ENCODE measurements around the gene TAF11.
"Not testable (repeated sequence)": the region's sequence is repeated elsewhere in the genome, so short reads cannot be mapped to it uniquely, and the experiment has no call there.

TAF11 gene

GRCh38 chr6:34897716-34898115 lies 9.9 kb upstream of the TAF11 start:
- Mint-ChIP-seq H3K27ac (ENCODE audit: low read depth) (no peak overlapping the region), H3K4me1 (peaks cover 12% of the 10 kb centered on the region), H3K4me3 (no peak overlapping the region), H3K9me3 (no peaks in the 10 kb centered on the region), H3K27me3 (no peaks in the 10 kb centered on the region), H3K36me3 (ENCODE audit: insufficient read depth) (peaks cover 3% of the 10 kb centered on the region)
- ATAC-seq (replicated peaks; ENCODE audit: extremely low read depth, poor library complexity, severe bottlenecking) (no peak), DNase-seq (ENCODE audit: low spot score in 2 of 2) (no peak)

GRCh38 chr6:34897130-34897529 lies 9.3 kb upstream of the TAF11 start:
- ATAC-seq (replicated peaks; ENCODE audit: extremely low read depth, poor library complexity, severe bottlenecking) = no peak
- Mint-ChIP-seq H3K36me3 (ENCODE audit: insufficient read depth) (peaks cover 2% of the 10 kb centered on the region), H3K27ac (ENCODE audit: low read depth) (no peak overlapping the region), H3K4me3 (no peak overlapping the region), H3K9me3 (no peaks in the 10 kb centered on the region), H3K27me3 (no peaks in the 10 kb centered on the region), H3K4me1 (peaks cover 17% of the 10 kb centered on the region)
- DNase-seq (ENCODE audit: low spot score in 2 of 2) = no peak

- Mint-ChIP-seq H3K27ac (ENCODE audit: low read depth) (no peak overlapping the region), H3K27me3 (no peaks in the 10 kb centered on the region), H3K9me3 (no peaks in the 10 kb centered on the region), H3K4me3 (no peak overlapping the region), H3K36me3 (ENCODE audit: insufficient read depth) (peaks cover 6% of the 10 kb centered on the region), H3K4me1 (peaks cover 23% of the 10 kb centered on the region)
- ATAC-seq (replicated peaks; ENCODE audit: extremely low read depth, poor library complexity, severe bottlenecking) (no peak), DNase-seq (ENCODE audit: low spot score in 2 of 2) (no peak)
Observed at GRCh38 chr6:34894693-34895092, 6.9 kb upstream of the TAF11 start.

- ATAC-seq (replicated peaks; ENCODE audit: extremely low read depth, poor library complexity, severe bottlenecking) (no peak), DNase-seq (ENCODE audit: low spot score in 2 of 2) (no peak)
- Mint-ChIP-seq H3K27me3 (no peaks in the 10 kb centered on the region), H3K4me3 (no peak overlapping the region), H3K9me3 (no peaks in the 10 kb centered on the region), H3K4me1 (peaks cover 47% of the 10 kb centered on the region), H3K27ac (ENCODE audit: low read depth) (peak overlapping the region; percentile 100), H3K36me3 (ENCODE audit: insufficient read depth) (peaks cover 32% of the 10 kb centered on the region)
Observed at GRCh38 chr6:34891296-34891695, 3.5 kb upstream of the TAF11 start.

GRCh38 chr6:34890533-34890925 lies 2.7 kb upstream of the TAF11 start:
- no peak for ATAC-seq (replicated peaks; ENCODE audit: extremely low read depth, poor library complexity, severe bottlenecking)
- no peak for DNase-seq (ENCODE audit: low spot score in 2 of 2)
- H3K27ac Mint-ChIP-seq (ENCODE audit: low read depth) = peak overlapping the region; percentile 100
- peaks cover 48% of the 10 kb centered on the region for H3K4me1 Mint-ChIP-seq
- H3K9me3 Mint-ChIP-seq = no peaks in the 10 kb centered on the region
- no peaks in the 10 kb centered on the region for H3K27me3 Mint-ChIP-seq
- peak overlapping the region; percentile 100 for H3K4me3 Mint-ChIP-seq
- peaks cover 33% of the 10 kb centered on the region for H3K36me3 Mint-ChIP-seq (ENCODE audit: insufficient read depth)

GRCh38 chr6:34888874-34889555 lies 1.2 kb upstream of the TAF11 start, which contains the start of gene ANKS1A:
Gene ANKS1A, plus strand, starts transcription at chr6:34889255. Its CDS starts 148 bp downstream, at chr6:34889403.
- no peaks in the 10 kb centered on the region for H3K27me3 Mint-ChIP-seq
- peaks cover 37% of the 10 kb centered on the region for H3K36me3 Mint-ChIP-seq (ENCODE audit: insufficient read depth)
- H3K9me3 Mint-ChIP-seq = no peaks in the 10 kb centered on the region
- H3K27ac Mint-ChIP-seq (ENCODE audit: low read depth) = peak within 1 kb of the TSS; percentile 100
- H3K4me1 Mint-ChIP-seq = peaks cover 50% of the 10 kb centered on the region
- DNase-seq (ENCODE audit: low spot score in 2 of 2) = peak; percentile 85 to 88
- ATAC-seq (replicated peaks; ENCODE audit: extremely low read depth, poor library complexity, severe bottlenecking) = peak; percentile 67
- peak within 1 kb of the TSS; percentile 100 for H3K4me3 Mint-ChIP-seq

- peak; percentile 22 for ATAC-seq (replicated peaks; ENCODE audit: extremely low read depth, poor library complexity, severe bottlenecking)
- H3K4me1 Mint-ChIP-seq = peaks cover 55% of the 10 kb centered on the region
- H3K27me3 Mint-ChIP-seq = no peaks in the 10 kb centered on the region
- DNase-seq (ENCODE audit: low spot score in 2 of 2) = no peak
- H3K36me3 Mint-ChIP-seq (ENCODE audit: insufficient read depth) = peaks cover 37% of the 10 kb centered on the region
- peak overlapping the region; percentile 100 for H3K4me3 Mint-ChIP-seq
- peak overlapping the region; percentile 100 for H3K27ac Mint-ChIP-seq (ENCODE audit: low read depth)
- no peaks in the 10 kb centered on the region for H3K9me3 Mint-ChIP-seq
Observed at GRCh38 chr6:34888514-34888856, 643 bp upstream of the TAF11 start.

GRCh38 chr6:34885837-34886236 lies 2.0 kb downstream of the TAF11 start:
- peaks cover 50% of the 10 kb centered on the region for H3K36me3 Mint-ChIP-seq (ENCODE audit: insufficient read depth)
- not testable (repeated sequence) for H3K9me3 Mint-ChIP-seq; ATAC-seq (replicated peaks; ENCODE audit: extremely low read depth, poor library complexity, severe bottlenecking); H3K27me3 Mint-ChIP-seq; DNase-seq (ENCODE audit: low spot score in 2 of 2); H3K27ac Mint-ChIP-seq (ENCODE audit: low read depth)
- peaks cover 47% of the 10 kb centered on the region for H3K4me1 Mint-ChIP-seq
- H3K4me3 Mint-ChIP-seq = peak overlapping the region; percentile 23

- no peak for ATAC-seq (replicated peaks; ENCODE audit: extremely low read depth, poor library complexity, severe bottlenecking)
- no peak for DNase-seq (ENCODE audit: low spot score in 2 of 2)
- Mint-ChIP-seq H3K4me1 (peaks cover 38% of the 10 kb centered on the region), H3K4me3 (no peak overlapping the region), H3K27me3 (no peaks in the 10 kb centered on the region), H3K9me3 (no peaks in the 10 kb centered on the region), H3K27ac (ENCODE audit: low read depth) (peak overlapping the region; percentile 48), H3K36me3 (ENCODE audit: insufficient read depth) (peaks cover 48% of the 10 kb centered on the region)
Observed at GRCh38 chr6:34884996-34885395, 2.8 kb downstream of the TAF11 start.

- H3K36me3 Mint-ChIP-seq (ENCODE audit: insufficient read depth) = peaks cover 54% of the 10 kb centered on the region
- H3K4me3 Mint-ChIP-seq; H3K9me3 Mint-ChIP-seq; H3K27me3 Mint-ChIP-seq; ATAC-seq (replicated peaks; ENCODE audit: extremely low read depth, poor library complexity, severe bottlenecking); DNase-seq (ENCODE audit: low spot score in 2 of 2): not testable (repeated sequence)
- peaks cover 34% of the 10 kb centered on the region for H3K4me1 Mint-ChIP-seq
- peak overlapping the region; percentile 30 for H3K27ac Mint-ChIP-seq (ENCODE audit: low read depth)
Observed at GRCh38 chr6:34884073-34884472, 3.8 kb downstream of the TAF11 start.

- no peaks in the 10 kb centered on the region for H3K9me3 Mint-ChIP-seq
- DNase-seq (ENCODE audit: low spot score in 2 of 2) = no peak
- peaks cover 5% of the 10 kb centered on the region for H3K4me1 Mint-ChIP-seq
- ATAC-seq (replicated peaks; ENCODE audit: extremely low read depth, poor library complexity, severe bottlenecking) = no peak
- H3K4me3 Mint-ChIP-seq = no peak overlapping the region
- H3K27me3 Mint-ChIP-seq = no peaks in the 10 kb centered on the region
- peaks cover 47% of the 10 kb centered on the region for H3K36me3 Mint-ChIP-seq (ENCODE audit: insufficient read depth)
- H3K27ac Mint-ChIP-seq (ENCODE audit: low read depth) = peak overlapping the region; percentile 69
Observed at GRCh38 chr6:34877869-34878485, 9.9 kb downstream of the TAF11 start.

- DNase-seq (ENCODE audit: low spot score in 2 of 2) (no peak), ATAC-seq (replicated peaks; ENCODE audit: extremely low read depth, poor library complexity, severe bottlenecking) (no peak)
- no peak overlapping the region for H3K4me3 Mint-ChIP-seq
- H3K9me3 Mint-ChIP-seq = no peaks in the 10 kb centered on the region
- no peaks in the 10 kb centered on the region for H3K27me3 Mint-ChIP-seq
- H3K27ac Mint-ChIP-seq (ENCODE audit: low read depth) = no peak overlapping the region
- peaks cover 42% of the 10 kb centered on the region for H3K36me3 Mint-ChIP-seq (ENCODE audit: insufficient read depth)
- peaks cover 5% of the 10 kb centered on the region for H3K4me1 Mint-ChIP-seq
Observed at GRCh38 chr6:34877259-34877658, 10.6 kb downstream of the TAF11 start.

GRCh38 chr6:34876472-34876871 lies 11.4 kb downstream of the TAF11 start:
- Mint-ChIP-seq H3K27me3 (no peaks in the 10 kb centered on the region), H3K4me3 (no peak overlapping the region), H3K36me3 (ENCODE audit: insufficient read depth) (peaks cover 41% of the 10 kb centered on the region), H3K27ac (ENCODE audit: low read depth) (no peak overlapping the region), H3K9me3 (no peaks in the 10 kb centered on the region), H3K4me1 (peaks cover 5% of the 10 kb centered on the region)
- DNase-seq (ENCODE audit: low spot score in 2 of 2) = no peak
- no peak for ATAC-seq (replicated peaks; ENCODE audit: extremely low read depth, poor library complexity, severe bottlenecking)
